Adipocyte (in vitro differentiated cells): Measurements from ENCODE around the gene EMP2.

Experiments
- DNase-seq: peaks from one replicate; pipeline ENCODE4 v3.0.0-alpha.2; 2015; ENCODE audit warnings: low read depth
- H3K27me3 ChIP-seq: replicated peaks from 2 replicates; pipeline ENCODE4 v1.7.0; 2013; ENCODE audit warnings: mild to moderate bottlenecking, low read length, moderate library complexity; ENCODE audit not compliant: control insufficient read depth, insufficient read depth
- H3K36me3 ChIP-seq: 2 replicates; pipeline ENCODE4 v1.7.0; 2013; ENCODE audit warnings: low read length, mild to moderate bottlenecking, moderate library complexity; ENCODE audit not compliant: control insufficient read depth, insufficient read depth, severe bottlenecking
- H3K4me1 ChIP-seq: 2 replicates; pipeline ENCODE4 v1.7.0; 2013; ENCODE audit warnings: mild to moderate bottlenecking, low read length, moderate library complexity; ENCODE audit not compliant: control insufficient read depth, insufficient read depth
- H3K4me3 ChIP-seq: 2 replicates; pipeline ENCODE4 v1.7.0; 2013; ENCODE audit warnings: mild to moderate bottlenecking, low read length, moderate library complexity
- H3K9ac ChIP-seq: 2 replicates; pipeline ENCODE4 v1.7.0; 2013; ENCODE audit warnings: mild to moderate bottlenecking, low read length, moderate library complexity
- H3K9me3 ChIP-seq: 2 replicates; pipeline ENCODE4 v1.7.0; 2013; ENCODE audit warnings: mild to moderate bottlenecking, low read length, moderate library complexity; ENCODE audit not compliant: control insufficient read depth

EMP2 gene

DNA sequence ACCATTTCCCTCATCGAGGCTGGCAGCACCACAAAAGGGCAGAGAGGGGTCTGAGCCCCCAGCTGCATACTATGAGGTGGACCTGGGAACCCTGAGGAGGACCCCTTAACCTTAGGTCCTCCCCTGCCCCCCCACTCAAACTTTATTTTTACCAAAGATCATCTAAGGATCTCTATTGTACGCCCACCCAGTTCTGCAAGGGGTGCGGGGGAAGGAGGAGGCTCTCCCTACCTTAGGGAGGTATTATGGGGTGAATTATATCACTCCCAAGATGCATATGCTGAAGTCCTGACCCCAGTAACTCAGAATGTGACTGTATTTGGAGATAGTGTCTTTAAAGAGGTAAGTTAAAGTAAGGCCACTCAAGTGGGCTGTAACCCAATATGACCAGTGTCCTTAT is 26.8 kb upstream of the EMP2 start:
- Histone ChIP-seq H3K9ac (no peak overlapping the region), H3K9me3 (no peaks in the 10 kb centered on the region), H3K27me3 (peaks cover 4% of the 10 kb centered on the region), H3K4me3 (no peak overlapping the region), H3K4me1 (peaks cover 16% of the 10 kb centered on the region), H3K36me3 (no peaks in the 10 kb centered on the region)
- no peak for DNase-seq

- Histone ChIP-seq H3K4me3 (no peak overlapping the region), H3K36me3 (no peaks in the 10 kb centered on the region), H3K9me3 (no peaks in the 10 kb centered on the region), H3K27me3 (peaks cover 8% of the 10 kb centered on the region), H3K9ac (no peak overlapping the region), H3K4me1 (peaks cover 16% of the 10 kb centered on the region)
- DNase-seq = no peak
Measured at GRCh38 chr16:10606607-10607006, 26.2 kb upstream of the EMP2 start.

- Histone ChIP-seq H3K27me3 (peaks cover 14% of the 10 kb centered on the region), H3K9ac (no peak overlapping the region), H3K36me3 (no peaks in the 10 kb centered on the region), H3K9me3 (no peaks in the 10 kb centered on the region), H3K4me3 (no peak overlapping the region), H3K4me1 (peaks cover 19% of the 10 kb centered on the region)
- no peak for DNase-seq
Measured at GRCh38 chr16:10605636-10606035, 25.2 kb upstream of the EMP2 start.

DNA sequence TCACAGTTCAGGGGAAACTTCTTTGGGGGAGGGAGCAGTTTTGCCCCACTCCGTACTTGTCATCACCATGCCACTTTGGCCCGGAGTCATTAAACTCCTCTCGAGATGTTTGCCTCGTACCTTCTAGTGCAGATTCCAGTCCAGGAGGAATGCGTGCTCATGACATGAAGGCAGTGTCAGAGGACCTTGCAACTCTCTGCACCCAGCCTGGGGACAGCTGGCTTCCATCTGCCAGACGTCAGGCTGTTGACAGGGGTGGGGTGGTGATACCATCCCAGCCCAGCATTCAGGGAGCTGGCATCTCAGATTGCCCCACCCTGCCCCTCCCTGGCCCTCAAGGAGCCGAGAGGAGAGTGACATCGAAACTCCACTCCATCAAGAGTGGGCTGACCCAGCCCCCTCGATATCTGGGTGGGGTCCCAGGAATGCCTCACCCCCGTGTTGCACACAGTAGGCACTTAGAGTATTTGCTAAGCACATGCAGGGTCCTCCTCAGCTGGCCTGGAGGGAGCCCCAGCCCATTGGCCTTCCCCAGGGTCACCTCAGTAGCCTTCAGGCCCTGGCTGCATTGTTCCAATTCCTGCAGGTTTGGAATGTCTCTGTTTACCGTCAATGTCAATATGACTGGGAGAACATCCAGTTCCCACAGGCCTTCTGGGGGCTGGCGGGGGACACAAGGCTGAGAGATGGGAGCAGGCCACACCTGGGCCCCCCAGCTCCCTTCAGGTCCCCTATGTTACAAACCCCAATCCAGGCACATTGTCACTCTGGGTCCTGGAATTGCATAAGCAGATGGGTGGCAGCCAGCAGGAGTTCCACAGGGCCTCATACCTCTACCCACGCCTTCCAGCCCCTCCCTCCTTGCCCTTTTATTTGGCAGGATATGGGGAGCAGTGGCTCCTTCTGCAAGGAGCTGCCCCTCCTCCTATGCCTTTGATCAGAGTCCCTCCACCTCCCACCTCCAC is 21.3 kb upstream of the EMP2 start:
- H3K4me1 ChIP-seq = peaks cover 5% of the 10 kb centered on the region
- H3K4me3 ChIP-seq = no peak overlapping the region
- no peaks in the 10 kb centered on the region for H3K36me3 ChIP-seq
- no peak overlapping the region for H3K9ac ChIP-seq
- H3K9me3 ChIP-seq = no peaks in the 10 kb centered on the region
- DNase-seq = no peak
- peaks cover 34% of the 10 kb centered on the region for H3K27me3 ChIP-seq

DNA sequence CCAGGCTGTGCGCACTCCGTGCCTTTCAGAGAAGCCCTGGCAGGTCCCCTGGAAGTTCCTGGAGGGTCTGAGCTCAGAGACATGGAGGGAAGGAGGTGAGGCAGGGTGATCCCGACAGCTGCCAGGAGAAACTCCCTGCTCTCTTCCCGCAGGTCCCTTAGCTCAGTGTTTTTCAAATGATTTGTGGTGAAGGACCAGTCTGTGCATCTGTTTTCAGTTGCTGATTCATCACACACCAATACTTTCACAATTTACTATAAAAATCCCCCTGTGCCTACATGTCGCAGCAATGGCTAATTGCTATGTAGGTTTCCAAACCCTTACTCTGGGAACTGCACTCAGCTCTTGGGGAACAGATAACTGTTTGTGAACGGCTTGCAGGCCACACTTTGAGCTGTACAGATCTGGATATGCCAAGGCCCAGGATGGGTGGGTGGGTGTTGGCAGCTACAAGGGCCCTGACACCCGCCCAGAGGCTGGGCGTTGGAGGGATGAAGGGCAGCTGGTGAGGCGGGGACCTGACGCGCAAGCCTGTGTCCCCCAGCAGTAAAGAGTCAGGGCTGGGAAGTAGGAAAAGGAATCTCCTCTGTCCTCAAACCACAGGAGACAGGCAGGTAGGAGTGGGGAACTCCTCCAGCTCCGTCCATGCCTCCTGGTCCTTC is 20.5 kb upstream of the EMP2 start:
- no peak overlapping the region for H3K9ac ChIP-seq
- DNase-seq = peak; percentile 30
- no peak overlapping the region for H3K4me3 ChIP-seq
- H3K4me1 ChIP-seq = peaks cover 5% of the 10 kb centered on the region
- H3K9me3 ChIP-seq = no peaks in the 10 kb centered on the region
- no peaks in the 10 kb centered on the region for H3K36me3 ChIP-seq
- peaks cover 39% of the 10 kb centered on the region for H3K27me3 ChIP-seq

DNA sequence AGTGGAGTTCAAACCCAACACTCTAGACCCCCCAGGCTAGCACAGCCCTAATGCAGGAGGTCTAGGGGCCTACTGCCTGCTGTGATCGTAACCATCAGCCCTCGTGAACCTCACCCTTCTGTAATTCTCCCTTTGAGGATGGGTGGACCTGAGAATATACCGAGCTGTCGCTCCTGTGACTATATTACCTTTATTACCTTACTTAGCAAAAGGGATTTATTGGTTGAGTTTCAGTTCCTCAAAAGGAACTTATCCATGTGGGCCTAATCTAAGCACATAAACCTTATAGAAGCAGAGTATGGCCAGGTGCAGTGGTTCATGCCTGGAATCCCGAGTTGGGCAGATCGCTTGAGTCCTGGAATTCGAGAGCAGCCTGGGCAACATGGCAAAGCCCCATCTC is 19.2 kb upstream of the EMP2 start:
- Histone ChIP-seq H3K36me3 (no peaks in the 10 kb centered on the region), H3K4me1 (peaks cover 5% of the 10 kb centered on the region), H3K9ac (no peak overlapping the region), H3K27me3 (peaks cover 48% of the 10 kb centered on the region), H3K9me3 (no peaks in the 10 kb centered on the region), H3K4me3 (no peak overlapping the region)
- DNase-seq = no peak

- DNase-seq = no peak
- peaks cover 5% of the 10 kb centered on the region for H3K4me1 ChIP-seq
- no peaks in the 10 kb centered on the region for H3K9me3 ChIP-seq
- no peak overlapping the region for H3K9ac ChIP-seq
- no peaks in the 10 kb centered on the region for H3K36me3 ChIP-seq
- peaks cover 53% of the 10 kb centered on the region for H3K27me3 ChIP-seq
- H3K4me3 ChIP-seq = no peak overlapping the region
Measured at GRCh38 chr16:10598157-10598556, 17.8 kb upstream of the EMP2 start.

GRCh38 chr16:10597187-10597601 is 16.8 kb upstream of the EMP2 start:
- DNase-seq = no peak
- Histone ChIP-seq H3K4me3 (no peak overlapping the region), H3K36me3 (no peaks in the 10 kb centered on the region), H3K4me1 (peaks cover 5% of the 10 kb centered on the region), H3K27me3 (peaks cover 53% of the 10 kb centered on the region), H3K9me3 (no peaks in the 10 kb centered on the region), H3K9ac (no peak overlapping the region)

GRCh38 chr16:10594312-10594950 is 14.0 kb upstream of the EMP2 start:
- no peaks in the 10 kb centered on the region for H3K9me3 ChIP-seq
- DNase-seq = no peak
- H3K4me3 ChIP-seq = no peak overlapping the region

GRCh38 chr16:10592611-10593010 is 12.2 kb upstream of the EMP2 start:
- Histone ChIP-seq H3K9me3 (no peaks in the 10 kb centered on the region), H3K36me3 (no peaks in the 10 kb centered on the region), H3K4me3 (no peak overlapping the region), H3K4me1 (no peaks in the 10 kb centered on the region), H3K27me3 (peaks cover 43% of the 10 kb centered on the region), H3K9ac (no peak overlapping the region)
- no peak for DNase-seq

More at GRCh38 chr16:10594312-10594950, 14.0 kb upstream of the EMP2 start:
- H3K27me3 ChIP-seq = peaks cover 41% of the 10 kb centered on the region
- no peaks in the 10 kb centered on the region for H3K36me3 ChIP-seq
- no peaks in the 10 kb centered on the region for H3K4me1 ChIP-seq
- H3K9ac ChIP-seq = no peak overlapping the region

GRCh38 chr16:10590342-10590741 is 9.9 kb upstream of the EMP2 start:
- Histone ChIP-seq H3K9me3 (no peaks in the 10 kb centered on the region), H3K9ac (no peak overlapping the region), H3K36me3 (no peaks in the 10 kb centered on the region), H3K27me3 (peaks cover 24% of the 10 kb centered on the region), H3K4me3 (no peak overlapping the region), H3K4me1 (peaks cover 2% of the 10 kb centered on the region)
- no peak for DNase-seq
